Activated naive CD8-positive, alpha-beta T cell treated with anti-CD3 and anti-CD28 coated beads for 36 hours (primary cell): ENCODE results near the gene DUSP18. TPM values are rescaled to one million over a fixed set of nuclear protein-coding genes. Genes with fewer than 3 reads are reported as not detected.
A peak's percentile ranks its signal among the peaks of the same experiment; 100 is the strongest.
"Not testable (repeated sequence)": the region's sequence is repeated elsewhere in the genome, so short reads cannot be mapped to it uniquely, and the experiment has no call there.

Source experiments
- DNase-seq: peaks from one replicate; pipeline ENCODE4 v3.0.0; 2021
- H3K27ac Mint-ChIP-seq: one replicate; pipeline ENCODE4 v1.8.0; 2022; ENCODE audit warnings: mild to moderate bottlenecking, moderate library complexity, mixed read lengths
- H3K27me3 Mint-ChIP-seq: one replicate; pipeline ENCODE4 v1.8.0; 2022; ENCODE audit warnings: mild to moderate bottlenecking, mixed read lengths
- H3K36me3 Mint-ChIP-seq: one replicate; pipeline ENCODE4 v1.8.0; 2021; ENCODE audit warnings: mild to moderate bottlenecking, mixed read lengths
- H3K4me1 Mint-ChIP-seq: one replicate; pipeline ENCODE4 v1.8.0; 2021; ENCODE audit warnings: mixed read lengths
- H3K4me3 Mint-ChIP-seq: one replicate; pipeline ENCODE4 v1.8.0; 2022; ENCODE audit warnings: mild to moderate bottlenecking, moderate library complexity, mixed read lengths
- H3K9me3 Mint-ChIP-seq: one replicate; pipeline ENCODE4 v1.8.0; 2022; ENCODE audit warnings: mixed read lengths
- total RNA-seq, 2 experiments: library from RNA; stranded (reverse); gene quantifications; one replicate each; pipeline ENCODE4 v1.2.3, GENCODE V29; 2021

Gene DUSP18
- 1 to 10 TPM; 4.8 to 5.6 TPM for total RNA-seq

DNA sequence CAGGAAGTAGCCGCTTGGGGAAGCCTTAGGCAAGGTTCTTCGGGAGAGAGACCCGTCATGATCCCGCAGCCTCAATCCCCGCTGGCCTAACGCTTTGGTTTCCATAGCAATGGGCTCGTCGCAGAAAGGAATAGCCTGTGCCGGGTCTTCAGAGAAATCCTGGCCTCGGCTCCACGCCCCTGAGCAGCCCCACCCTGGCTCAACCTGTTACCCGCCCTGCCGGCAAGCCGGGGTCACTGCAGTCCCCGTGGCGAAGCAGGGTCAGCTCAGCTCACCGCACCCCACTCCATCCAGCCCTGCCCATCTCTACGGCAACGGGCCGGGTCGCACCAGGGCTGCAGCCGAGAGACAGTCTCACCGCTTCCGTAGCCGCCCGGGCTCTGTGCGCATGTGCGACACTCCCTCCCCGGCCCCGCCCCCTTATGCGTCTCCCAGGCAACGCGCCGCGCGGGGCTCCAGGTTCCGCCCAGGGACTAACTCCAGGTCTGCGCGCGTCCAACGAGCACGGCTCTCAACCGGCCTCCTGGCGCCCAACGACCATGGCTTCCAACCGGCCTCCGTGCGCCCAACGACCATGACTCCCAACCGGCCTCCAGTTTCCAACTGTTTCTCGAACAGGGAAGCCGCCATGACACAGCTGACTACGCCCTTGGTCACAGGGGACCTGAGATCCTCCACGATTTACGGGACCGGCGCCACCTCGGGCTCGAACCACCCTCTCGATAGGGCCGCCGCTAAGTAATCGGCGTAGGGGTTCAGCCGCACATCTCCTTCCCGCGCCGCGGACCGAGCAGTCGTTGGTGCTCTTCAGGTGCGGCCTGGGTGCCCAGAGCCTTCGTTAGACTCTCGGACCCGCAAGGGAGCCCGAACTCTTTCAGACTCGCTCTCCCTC is at the start of gene DUSP18:
TSS of gene DUSP18 (minus strand) at position 382 of the 892 bp plus-strand sequence. CDS start 3,872 bp downstream, outside the sequence.
- Mint-ChIP-seq H3K4me1 (peaks cover 11% of the 10 kb centered on the region), H3K27ac (peak within 1 kb of the TSS; percentile 79), H3K4me3 (peak within 1 kb of the TSS; percentile 95), H3K36me3 (peaks cover 5% of the 10 kb centered on the region), H3K9me3 (no peaks in the 10 kb centered on the region), H3K27me3 (peaks cover 6% of the 10 kb centered on the region)
- DNase-seq = peak; percentile 92

DNA sequence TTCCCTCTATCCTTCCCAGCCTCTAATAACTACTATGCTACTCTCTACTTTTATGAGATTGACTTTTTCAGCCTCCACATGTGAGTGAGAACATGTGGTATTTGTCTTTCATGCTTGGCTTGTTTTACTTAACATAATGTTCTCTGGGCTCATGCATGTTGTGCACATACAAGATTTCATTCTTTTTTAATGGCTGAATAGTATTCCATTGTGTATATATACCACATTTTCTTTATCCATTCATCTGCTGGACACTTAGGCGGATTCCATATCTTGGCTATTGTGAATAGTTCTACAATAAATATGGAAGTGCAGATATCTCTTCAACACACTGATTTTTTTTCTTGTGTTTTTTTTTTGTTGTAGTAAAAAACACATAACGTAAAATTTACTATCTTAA is 46.4 kb upstream of the DUSP18 start:
- no peaks in the 10 kb centered on the region for H3K27me3 Mint-ChIP-seq

GRCh38 chr22:30712094-30712493 is 44.4 kb upstream of the DUSP18 start:
- Mint-ChIP-seq H3K27ac (no peak overlapping the region), H3K27me3 (no peaks in the 10 kb centered on the region), H3K9me3 (no peaks in the 10 kb centered on the region), H3K36me3 (no peaks in the 10 kb centered on the region), H3K4me3 (no peak overlapping the region), H3K4me1 (peaks cover 3% of the 10 kb centered on the region)
- no peak for DNase-seq

More for the DNA sequence above, 46.4 kb upstream of the DUSP18 start:
- no peak overlapping the region for H3K4me3 Mint-ChIP-seq
- H3K36me3 Mint-ChIP-seq = no peaks in the 10 kb centered on the region
- H3K4me1 Mint-ChIP-seq = peaks cover 7% of the 10 kb centered on the region
- DNase-seq = no peak
- H3K9me3 Mint-ChIP-seq = no peaks in the 10 kb centered on the region
- H3K27ac Mint-ChIP-seq = no peak overlapping the region

DNA sequence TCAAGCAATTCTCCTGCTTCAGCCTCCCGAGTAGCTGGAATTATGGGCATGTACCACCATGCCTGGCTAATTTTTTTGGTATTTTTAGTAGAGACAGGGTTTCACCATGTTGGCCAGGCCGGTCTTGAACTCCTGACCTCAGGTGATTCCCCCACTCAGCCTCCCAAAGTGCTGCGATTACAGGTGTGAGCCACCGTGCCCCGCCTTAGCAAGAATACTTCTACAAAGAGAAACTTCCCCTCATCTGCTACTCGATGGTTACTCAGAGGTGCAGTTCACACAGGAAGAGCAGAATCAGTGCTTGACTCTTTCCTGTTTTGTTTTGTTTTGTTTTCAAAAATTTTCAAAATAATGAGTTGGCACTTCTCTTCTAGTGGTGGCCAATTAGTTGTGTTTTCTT is 42.3 kb upstream of the DUSP18 start:
- H3K4me1 Mint-ChIP-seq = peaks cover 11% of the 10 kb centered on the region
- not testable (repeated sequence) for H3K9me3 Mint-ChIP-seq, H3K4me3 Mint-ChIP-seq, H3K27ac Mint-ChIP-seq, H3K36me3 Mint-ChIP-seq, DNase-seq, H3K27me3 Mint-ChIP-seq

DNA sequence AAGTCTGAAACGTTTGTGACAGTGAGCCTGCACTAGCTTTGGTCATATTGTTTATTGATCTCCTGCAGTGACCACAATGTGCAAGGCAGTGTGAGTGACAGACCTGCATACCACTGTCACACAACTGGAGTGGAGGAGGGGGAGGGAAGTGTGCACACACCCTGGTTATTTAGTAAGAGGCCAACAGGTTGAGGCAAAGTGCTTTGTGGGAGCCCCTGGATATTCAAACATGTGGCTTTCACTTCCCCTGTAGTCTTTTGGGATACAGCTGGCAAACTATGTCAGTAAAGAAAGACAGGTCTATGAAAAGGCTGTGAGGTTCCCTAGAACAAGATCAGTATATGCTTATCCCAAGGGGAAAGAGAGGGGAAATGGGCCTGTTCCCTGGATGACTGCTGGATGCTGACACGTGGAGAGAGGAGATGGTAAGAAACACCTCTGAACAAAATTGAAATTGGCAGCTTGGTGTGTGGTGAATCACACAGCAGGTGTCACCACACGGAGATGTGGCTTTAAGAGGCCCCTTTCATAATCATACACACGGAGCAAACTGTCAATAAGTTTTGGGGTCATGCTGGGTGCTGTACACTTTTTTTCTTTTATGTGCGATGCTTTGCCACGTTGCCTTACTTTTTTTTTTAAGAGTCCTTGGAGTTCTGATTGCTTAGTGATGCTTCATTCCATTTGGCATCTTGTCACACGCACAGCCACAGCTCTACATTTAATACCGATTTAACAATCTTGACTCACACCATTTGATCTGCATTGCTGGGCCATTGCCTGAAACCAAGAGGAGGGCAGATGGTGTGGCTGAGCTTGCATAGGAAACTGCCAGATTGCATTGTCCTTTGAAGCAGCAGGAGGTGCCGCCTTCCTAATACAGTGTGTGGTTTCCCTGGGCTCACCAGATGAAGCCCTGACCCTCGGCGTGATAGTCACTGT is 38.3 kb upstream of the DUSP18 start:
- H3K4me3 Mint-ChIP-seq = no peak overlapping the region
- no peaks in the 10 kb centered on the region for H3K27me3 Mint-ChIP-seq
- peaks cover 11% of the 10 kb centered on the region for H3K4me1 Mint-ChIP-seq
- DNase-seq = peak; percentile 5
- no peaks in the 10 kb centered on the region for H3K9me3 Mint-ChIP-seq
- no peak overlapping the region for H3K27ac Mint-ChIP-seq
- H3K36me3 Mint-ChIP-seq = no peaks in the 10 kb centered on the region

- Mint-ChIP-seq H3K27ac (no peak overlapping the region), H3K9me3 (no peaks in the 10 kb centered on the region), H3K4me1 (peaks cover 11% of the 10 kb centered on the region), H3K4me3 (no peak overlapping the region), H3K27me3 (no peaks in the 10 kb centered on the region), H3K36me3 (no peaks in the 10 kb centered on the region)
- DNase-seq = no peak
These were observed 37.3 kb upstream of the DUSP18 start for GRCh38 chr22:30704978-30705377.

GRCh38 chr22:30702856-30703255 is 35.2 kb upstream of the DUSP18 start:
- no peak for DNase-seq
- H3K9me3 Mint-ChIP-seq = no peaks in the 10 kb centered on the region
- H3K36me3 Mint-ChIP-seq = no peaks in the 10 kb centered on the region
- peaks cover 9% of the 10 kb centered on the region for H3K4me1 Mint-ChIP-seq
- no peaks in the 10 kb centered on the region for H3K27me3 Mint-ChIP-seq
- no peak overlapping the region for H3K27ac Mint-ChIP-seq
- no peak overlapping the region for H3K4me3 Mint-ChIP-seq

GRCh38 chr22:30701872-30702271 is 34.2 kb upstream of the DUSP18 start:
- no peak for DNase-seq

DNA sequence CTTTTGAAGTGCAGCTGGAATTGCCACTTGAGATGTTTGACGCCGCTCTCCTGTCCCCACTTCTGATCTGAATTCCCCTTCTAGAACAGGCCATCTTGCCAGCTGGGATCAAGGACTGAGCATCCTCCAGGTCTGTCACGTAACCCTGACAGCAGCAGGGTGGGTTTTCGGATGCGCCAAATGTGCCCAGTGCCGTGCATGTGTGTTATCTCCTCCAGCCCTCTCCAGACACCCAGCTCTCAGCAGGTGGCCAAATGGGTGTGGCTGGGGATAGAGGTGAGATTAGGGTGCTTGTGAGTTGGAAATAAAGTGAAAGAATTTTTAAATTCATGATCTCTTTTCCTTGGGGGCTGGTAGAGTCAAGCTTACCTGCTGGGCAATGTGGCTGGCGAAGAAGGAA is 30.3 kb upstream of the DUSP18 start:
- no peak overlapping the region for H3K4me3 Mint-ChIP-seq
- H3K27ac Mint-ChIP-seq = no peak overlapping the region
- peaks cover 11% of the 10 kb centered on the region for H3K4me1 Mint-ChIP-seq
- H3K36me3 Mint-ChIP-seq = no peaks in the 10 kb centered on the region
- peaks cover 9% of the 10 kb centered on the region for H3K27me3 Mint-ChIP-seq
- no peak for DNase-seq
- no peaks in the 10 kb centered on the region for H3K9me3 Mint-ChIP-seq

More at GRCh38 chr22:30701872-30702271, 34.2 kb upstream of the DUSP18 start:
- Mint-ChIP-seq H3K4me1 (peaks cover 9% of the 10 kb centered on the region), H3K27ac (no peak overlapping the region), H3K9me3 (no peaks in the 10 kb centered on the region), H3K27me3 (no peaks in the 10 kb centered on the region), H3K4me3 (no peak overlapping the region), H3K36me3 (no peaks in the 10 kb centered on the region)

- H3K4me1 Mint-ChIP-seq = peaks cover 11% of the 10 kb centered on the region
- peak overlapping the region; percentile 44 for H3K4me3 Mint-ChIP-seq
- no peaks in the 10 kb centered on the region for H3K9me3 Mint-ChIP-seq
- DNase-seq = no peak
- no peak overlapping the region for H3K27ac Mint-ChIP-seq
- no peaks in the 10 kb centered on the region for H3K36me3 Mint-ChIP-seq
- peaks cover 11% of the 10 kb centered on the region for H3K27me3 Mint-ChIP-seq
These were observed 28.4 kb upstream of the DUSP18 start for GRCh38 chr22:30695871-30696655.

DNA sequence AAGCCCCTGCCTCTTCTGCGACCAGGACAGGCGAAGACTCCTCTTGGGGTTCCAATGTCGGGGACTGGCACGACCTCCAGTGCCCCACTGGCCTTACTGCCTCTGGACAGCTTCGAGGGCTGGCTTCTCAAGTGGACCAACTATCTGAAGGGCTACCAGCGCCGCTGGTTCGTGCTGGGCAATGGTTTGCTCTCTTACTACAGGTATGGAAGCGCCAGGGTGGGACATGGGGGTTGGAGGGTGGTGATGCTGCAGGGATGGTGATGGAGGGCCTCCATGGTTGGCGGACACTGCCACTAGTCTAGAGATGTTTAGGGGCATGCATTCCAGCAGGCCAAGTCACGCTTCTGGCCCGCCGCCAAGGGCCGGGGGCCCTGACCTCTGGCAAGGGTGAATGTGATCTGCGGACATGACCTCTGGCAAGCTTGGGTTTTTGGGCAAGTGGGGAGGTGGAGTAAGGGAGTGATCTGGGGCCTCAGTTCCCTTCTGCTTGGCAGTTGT is 27.7 kb upstream of the DUSP18 start:
- Mint-ChIP-seq H3K27ac (no peak overlapping the region), H3K36me3 (no peaks in the 10 kb centered on the region), H3K27me3 (peaks cover 11% of the 10 kb centered on the region), H3K9me3 (no peaks in the 10 kb centered on the region), H3K4me1 (peaks cover 11% of the 10 kb centered on the region), H3K4me3 (peak overlapping the region; percentile 44)
- no peak for DNase-seq

DNA sequence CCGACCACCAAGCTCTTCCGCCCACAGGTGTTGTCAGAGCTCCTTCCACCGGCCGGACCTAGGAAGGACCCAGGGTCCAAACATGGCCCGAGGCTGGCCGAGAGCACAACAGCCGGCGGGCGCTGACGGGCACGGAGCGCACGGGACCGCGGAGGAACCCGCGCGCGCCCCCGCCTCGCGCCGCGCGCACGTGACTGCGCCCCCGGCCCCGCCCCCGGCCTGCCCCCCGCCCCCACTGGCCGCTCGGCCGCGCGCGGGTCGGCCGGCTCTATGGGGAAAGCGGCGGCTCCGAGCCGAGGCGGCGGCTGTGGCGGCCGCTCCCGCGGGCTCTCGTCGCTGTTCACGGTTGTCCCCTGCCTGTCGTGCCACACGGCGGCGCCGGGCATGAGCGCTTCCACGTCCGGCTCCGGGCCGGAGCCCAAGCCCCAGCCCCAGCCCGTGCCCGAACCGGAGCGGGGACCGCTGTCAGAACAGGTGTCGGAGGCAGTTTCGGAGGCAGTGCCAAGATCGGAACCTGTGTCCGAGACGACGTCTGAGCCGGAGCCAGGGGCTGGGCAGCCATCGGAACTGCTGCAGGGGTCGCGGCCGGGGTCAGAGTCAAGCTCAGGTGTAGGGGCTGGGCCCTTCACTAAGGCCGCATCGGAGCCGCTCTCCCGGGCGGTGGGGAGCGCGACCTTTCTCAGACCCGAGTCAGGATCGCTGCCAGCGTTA is 27.1 kb upstream of the DUSP18 start, which contains the start of gene OSBP2:
TSS of gene OSBP2 (plus strand) at position 235 of the 711 bp plus-strand sequence. CDS start at position 271, 36 bp downstream.
- peak within 1 kb of the TSS; percentile 4 for H3K27ac Mint-ChIP-seq
- H3K36me3 Mint-ChIP-seq = no peaks in the 10 kb centered on the region
- no peaks in the 10 kb centered on the region for H3K9me3 Mint-ChIP-seq
- H3K27me3 Mint-ChIP-seq = peaks cover 11% of the 10 kb centered on the region
- H3K4me1 Mint-ChIP-seq = peaks cover 11% of the 10 kb centered on the region
- DNase-seq = peak; percentile 32
- H3K4me3 Mint-ChIP-seq = peak within 1 kb of the TSS; percentile 89

DNA sequence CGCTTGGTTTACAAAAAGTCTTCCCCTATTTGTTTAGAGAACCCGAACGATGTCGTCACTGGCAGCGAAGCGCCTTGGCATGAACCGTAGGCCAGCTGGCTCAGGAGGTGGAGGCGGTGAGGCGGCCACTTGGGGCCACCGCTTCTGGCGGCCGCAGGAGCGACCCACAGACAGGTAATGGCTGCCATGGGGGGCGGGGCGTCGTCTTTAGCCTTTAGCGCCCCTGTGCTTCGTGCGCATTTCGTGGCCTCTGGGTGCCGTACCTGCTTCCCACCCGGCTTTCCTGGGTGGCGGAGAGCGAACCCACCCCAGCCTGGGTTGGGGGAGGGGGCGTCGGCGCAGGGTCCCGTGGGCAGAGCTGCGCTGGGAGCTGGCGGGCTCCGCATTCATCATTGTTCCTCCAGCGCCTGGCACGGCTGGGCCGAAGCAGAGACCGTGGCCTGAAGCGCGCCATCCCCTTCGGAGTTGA is 26.5 kb upstream of the DUSP18 start:
- peaks cover 11% of the 10 kb centered on the region for H3K27me3 Mint-ChIP-seq
- no peaks in the 10 kb centered on the region for H3K36me3 Mint-ChIP-seq
- peak; percentile 64 for DNase-seq
- H3K4me3 Mint-ChIP-seq = peak overlapping the region; percentile 89
- peaks cover 11% of the 10 kb centered on the region for H3K4me1 Mint-ChIP-seq
- peak overlapping the region; percentile 4 for H3K27ac Mint-ChIP-seq
- H3K9me3 Mint-ChIP-seq = no peaks in the 10 kb centered on the region

- H3K4me1 Mint-ChIP-seq = peaks cover 11% of the 10 kb centered on the region
- peaks cover 11% of the 10 kb centered on the region for H3K27me3 Mint-ChIP-seq
- no peak overlapping the region for H3K4me3 Mint-ChIP-seq
- no peak overlapping the region for H3K27ac Mint-ChIP-seq
- no peaks in the 10 kb centered on the region for H3K9me3 Mint-ChIP-seq
- no peak for DNase-seq
- H3K36me3 Mint-ChIP-seq = no peaks in the 10 kb centered on the region
These were observed 23.5 kb upstream of the DUSP18 start for GRCh38 chr22:30691204-30691603.
